Duodenal mucosa (tissue), 2 donors: ENCODE measurements around the gene CD46.

ENCODE experiments used
- H3K27ac ChIP-seq: one replicate; pipeline ENCODE4 v1.7.0; 2013; ENCODE audit warnings: low read depth, low read length
- H3K27me3 ChIP-seq, 2 donors: one replicate each; pipeline ENCODE4 v1.7.0; 2013; ENCODE audit warnings: low read length in 2 of 2, control low read depth in 1 of 2; ENCODE audit not compliant: insufficient read depth in 2 of 2, control insufficient read depth in 1 of 2
- H3K36me3 ChIP-seq, 2 donors: one replicate each; pipeline ENCODE4 v1.7.0; 2013; ENCODE audit warnings: low read length in 2 of 2, control low read depth in 1 of 2; ENCODE audit not compliant: insufficient read depth in 2 of 2, control insufficient read depth in 1 of 2
- H3K4me1 ChIP-seq, 2 donors: one replicate each; pipeline ENCODE4 v1.7.0; 2013; ENCODE audit warnings: low read length in 2 of 2, control low read depth in 1 of 2; ENCODE audit not compliant: insufficient read depth in 2 of 2, control insufficient read depth in 1 of 2
- H3K4me3 ChIP-seq, 2 donors: one replicate each; pipeline ENCODE4 v1.7.0; 2013; ENCODE audit warnings: low read length in 2 of 2, low read depth in 1 of 2
- H3K9ac ChIP-seq, 2 donors: one replicate each; pipeline ENCODE4 v1.7.0; 2013; ENCODE audit warnings: low read length in 2 of 2, low read depth in 1 of 2
- H3K9me3 ChIP-seq, 2 donors: one replicate each; pipeline ENCODE4 v1.7.0; 2013; ENCODE audit warnings: low read length in 2 of 2, control low read depth in 1 of 2; ENCODE audit not compliant: control insufficient read depth in 1 of 2

Gene CD46

GRCh38 chr1:207833956-207834660 is 82.3 kb downstream of the CD46 start:
- Histone ChIP-seq H3K27ac (no peak overlapping the region), H3K4me1 (peaks cover 24 to 29% of the 10 kb centered on the region in 2 donors)

GRCh38 chr1:207835958-207836357 is 84.1 kb downstream of the CD46 start:
- Histone ChIP-seq H3K4me3 (no peak overlapping the region), H3K27ac (no peak overlapping the region)

More at GRCh38 chr1:207833956-207834660, 82.3 kb downstream of the CD46 start:
- H3K36me3 ChIP-seq: peaks cover 0 to 3% of the 10 kb centered on the region in 2 donors
- no peak overlapping the region for H3K9ac ChIP-seq
- no peak overlapping the region for H3K4me3 ChIP-seq
- no peaks in the 10 kb centered on the region for H3K27me3 ChIP-seq
- no peaks in the 10 kb centered on the region for H3K9me3 ChIP-seq

GRCh38 chr1:207836591-207837347 is 84.9 kb downstream of the CD46 start:
- Histone ChIP-seq H3K9ac (no peak overlapping the region), H3K36me3 (peaks cover 0 to 3% of the 10 kb centered on the region in 2 donors), H3K4me3 (no peak overlapping the region), H3K4me1 (peaks cover 16% of the 10 kb centered on the region in 2 donors), H3K27me3 (no peaks in the 10 kb centered on the region), H3K9me3 (no peaks in the 10 kb centered on the region), H3K27ac (no peak overlapping the region)

More at GRCh38 chr1:207835958-207836357, 84.1 kb downstream of the CD46 start:
- Histone ChIP-seq H3K9ac (no peak overlapping the region), H3K36me3 (peaks cover 0 to 3% of the 10 kb centered on the region in 2 donors), H3K4me1 (peaks cover 24% of the 10 kb centered on the region in 2 donors), H3K9me3 (no peaks in the 10 kb centered on the region), H3K27me3 (no peaks in the 10 kb centered on the region)

- no peaks in the 10 kb centered on the region for H3K9me3 ChIP-seq
- H3K27me3 ChIP-seq: no peaks in the 10 kb centered on the region
- no peak overlapping the region for H3K27ac ChIP-seq
- peaks cover 0 to 5% of the 10 kb centered on the region in 2 donors for H3K36me3 ChIP-seq
- H3K4me1 ChIP-seq: peaks cover 7 to 12% of the 10 kb centered on the region in 2 donors
- no peak overlapping the region for H3K9ac ChIP-seq
- no peak overlapping the region for H3K4me3 ChIP-seq
These were observed 85.8 kb downstream of the CD46 start for GRCh38 chr1:207837673-207838072.

GRCh38 chr1:207838156-207839082 is 86.6 kb downstream of the CD46 start:
- H3K27me3 ChIP-seq: no peaks in the 10 kb centered on the region
- H3K9me3 ChIP-seq: no peaks in the 10 kb centered on the region
- no peak overlapping the region for H3K9ac ChIP-seq
- peaks cover 7 to 12% of the 10 kb centered on the region in 2 donors for H3K4me1 ChIP-seq
- no peak overlapping the region for H3K4me3 ChIP-seq
- H3K36me3 ChIP-seq: peaks cover 0 to 5% of the 10 kb centered on the region in 2 donors
- no peak overlapping the region for H3K27ac ChIP-seq

- Histone ChIP-seq H3K36me3 (peaks cover 0 to 5% of the 10 kb centered on the region in 2 donors), H3K9ac (no peak overlapping the region), H3K4me1 (peaks cover 7 to 12% of the 10 kb centered on the region in 2 donors), H3K27me3 (no peaks in the 10 kb centered on the region), H3K9me3 (no peaks in the 10 kb centered on the region), H3K27ac (no peak overlapping the region), H3K4me3 (no peak overlapping the region)
These were observed 87.2 kb downstream of the CD46 start for GRCh38 chr1:207839083-207839413.

GRCh38 chr1:207840380-207840779 is 88.5 kb downstream of the CD46 start:
- H3K27ac ChIP-seq: no peak overlapping the region

GRCh38 chr1:207841293-207841692 is 89.4 kb downstream of the CD46 start:
- Histone ChIP-seq H3K9me3 (no peaks in the 10 kb centered on the region), H3K9ac (no peak overlapping the region), H3K27ac (no peak overlapping the region), H3K27me3 (no peaks in the 10 kb centered on the region), H3K4me3 (no peak overlapping the region), H3K36me3 (peaks cover 0 to 5% of the 10 kb centered on the region in 2 donors), H3K4me1 (peaks cover 7 to 12% of the 10 kb centered on the region in 2 donors)

More at GRCh38 chr1:207840380-207840779, 88.5 kb downstream of the CD46 start:
- Histone ChIP-seq H3K4me3 (no peak overlapping the region), H3K36me3 (peaks cover 0 to 5% of the 10 kb centered on the region in 2 donors), H3K4me1 (peaks cover 7 to 12% of the 10 kb centered on the region in 2 donors), H3K27me3 (no peaks in the 10 kb centered on the region), H3K9me3 (no peaks in the 10 kb centered on the region), H3K9ac (no peak overlapping the region)

- peaks cover 0 to 5% of the 10 kb centered on the region in 2 donors for H3K36me3 ChIP-seq
- H3K4me1 ChIP-seq: peaks cover 7 to 12% of the 10 kb centered on the region in 2 donors
- H3K4me3 ChIP-seq: no peak overlapping the region
- no peaks in the 10 kb centered on the region for H3K27me3 ChIP-seq
- H3K9me3 ChIP-seq: no peaks in the 10 kb centered on the region
- H3K27ac ChIP-seq: no peak overlapping the region
- no peak overlapping the region for H3K9ac ChIP-seq
These were observed 90.0 kb downstream of the CD46 start for GRCh38 chr1:207841901-207842300.
